ENCODE measurements around the gene OR52A5.
"Not testable (repeated sequence)": the region's sequence is repeated elsewhere in the genome, so short reads cannot be mapped to it uniquely, and the experiment has no call there.

OR52A5 gene

GRCh38 chr11:5137996-5138395 is at the start of gene OR52A5:
TSS of gene OR52A5 (minus strand) at chr11:5138356. CDS start at chr11:5132642, 5,714 bp downstream.
- no peak for DNase-seq

GRCh38 chr11:5178046-5178837 is 40.1 kb upstream of the OR52A5 start:
- no peak for DNase-seq

- no peak for DNase-seq
Observed at GRCh38 chr11:5174934-5175333, 36.8 kb upstream of the OR52A5 start.

- no peak for DNase-seq
Observed at GRCh38 chr11:5171856-5172255, 33.7 kb upstream of the OR52A5 start.

GRCh38 chr11:5165898-5166297 is 27.7 kb upstream of the OR52A5 start:
- DNase-seq = not testable (repeated sequence)

GRCh38 chr11:5164807-5165206 is 26.7 kb upstream of the OR52A5 start:
- not testable (repeated sequence) for DNase-seq

- not testable (repeated sequence) for DNase-seq
Observed at GRCh38 chr11:5161045-5161444, 22.9 kb upstream of the OR52A5 start.

GRCh38 chr11:5160217-5160616 is 22.1 kb upstream of the OR52A5 start:
- not testable (repeated sequence) for DNase-seq

GRCh38 chr11:5159806-5160205 is 21.6 kb upstream of the OR52A5 start:
- no peak for DNase-seq

GRCh38 chr11:5154657-5155056 is 16.5 kb upstream of the OR52A5 start, which contains the start of gene OR52A1:
TSS of gene OR52A1 (minus strand) at chr11:5154757. CDS start at chr11:5152369, 2,388 bp downstream.
- DNase-seq = no peak

- no peak for DNase-seq
Observed at GRCh38 chr11:5153574-5154431, 15.6 kb upstream of the OR52A5 start.

GRCh38 chr11:5151713-5152153 is 13.6 kb upstream of the OR52A5 start:
- DNase-seq = no peak

GRCh38 chr11:5144206-5144605 is 6.0 kb upstream of the OR52A5 start:
- DNase-seq = not testable (repeated sequence)

GRCh38 chr11:5137014-5137413 is 1.1 kb downstream of the OR52A5 start:
- DNase-seq = no peak

GRCh38 chr11:5136261-5136660 is 1.9 kb downstream of the OR52A5 start:
- DNase-seq = no peak

- DNase-seq = no peak
Observed at GRCh38 chr11:5131584-5132335, 6.4 kb downstream of the OR52A5 start.

- DNase-seq = no peak
Observed at GRCh38 chr11:5129457-5129877, 8.7 kb downstream of the OR52A5 start.

- DNase-seq = no peak
Observed at GRCh38 chr11:5124891-5125620, 13.1 kb downstream of the OR52A5 start.

- DNase-seq = peak; percentile 39 to 41
Observed at GRCh38 chr11:5123802-5124521, 14.2 kb downstream of the OR52A5 start.

- no peak for DNase-seq
Observed at GRCh38 chr11:5118893-5119292, 19.3 kb downstream of the OR52A5 start.

- no peak for DNase-seq
Observed at GRCh38 chr11:5117588-5117987, 20.6 kb downstream of the OR52A5 start.

Measured in stimulated activated CD4-positive, alpha-beta T cell treated with anti-CD3 and anti-CD28 coated beads, Interleukin-2, amount 100 ng/mL, for 48 hours (primary cell).